ENCODE data around the gene TUBA4B. TPM values are rescaled to one million over a fixed set of nuclear protein-coding genes. Genes with fewer than 3 reads are reported as not detected.

Gene TUBA4B
- total and polyA plus RNA-seq, 2 experiments from 2014 or later = not detected

DNA sequence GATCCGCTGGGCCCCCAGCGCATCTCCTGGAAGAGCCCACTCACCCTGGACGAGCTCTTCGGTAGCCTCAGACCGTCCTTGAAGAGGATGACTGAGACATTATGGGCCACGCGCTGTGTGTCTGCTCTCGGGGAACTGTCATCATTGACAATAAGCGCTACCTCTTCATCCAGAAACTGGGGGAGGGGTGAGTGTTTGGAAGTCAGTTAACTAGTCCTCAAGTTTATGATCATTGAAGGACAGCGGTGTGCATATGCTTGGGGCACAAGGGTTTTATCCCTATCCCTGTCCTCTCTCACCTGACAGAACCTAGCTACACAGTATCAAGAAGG is 7.2 kb upstream of the TUBA4B start:
- Histone ChIP-seq H3K4me1 (ENCODE audit: insufficient read depth) (peaks cover 35% of the 10 kb centered on the region), H3K9me2 (ENCODE audit: insufficient read depth) (no peaks in the 10 kb centered on the region), H3K36me3 (ENCODE audit: low read depth) (no peaks in the 10 kb centered on the region), H3K27ac (peak overlapping the region; percentile 86), H3K79me2 (ENCODE audit: insufficient read depth) (peaks cover 34% of the 10 kb centered on the region), H3K4me3 (peak overlapping the region; percentile 91), H3K9me3 (ENCODE audit: low read depth) (no peaks in the 10 kb centered on the region), H3K27me3 (replicated peaks; ENCODE audit: insufficient read depth) (no peaks in the 10 kb centered on the region), H3F3A (ENCODE audit: insufficient read depth) (peaks cover 37% of the 10 kb centered on the region), H4K20me1 (ENCODE audit: insufficient read depth) (no peaks in the 10 kb centered on the region), H3K4me2 (ENCODE audit: unreplicated experiment) (peak overlapping the region; percentile 94), H2AFZ (peak overlapping the region; percentile 89), H3K9ac (peak overlapping the region; percentile 98)
- WGBS, 2 experiments (ENCODE audit: low coverage in 1 of 2, low lambda C conversion rate in 2 of 2, missing lambda C conversion rate in 2 of 2) = 11 to 15% methylated on average over 10 of the region's 10 CpGs
- in situ Hi-C loops (cut with MboI) = no loop called here
- peak; percentile 49 for DNase-seq
- no peak for TF ChIP-seq EZH2phosphoT487 (IDR thresholded peaks at IDR 0.05; ENCODE audit: insufficient read depth, low read depth)
- TF ChIP-seq EZH2 (IDR thresholded peaks at IDR 0.05; ENCODE audit: insufficient read depth, poor library complexity, severe bottlenecking) = no peak

DNA sequence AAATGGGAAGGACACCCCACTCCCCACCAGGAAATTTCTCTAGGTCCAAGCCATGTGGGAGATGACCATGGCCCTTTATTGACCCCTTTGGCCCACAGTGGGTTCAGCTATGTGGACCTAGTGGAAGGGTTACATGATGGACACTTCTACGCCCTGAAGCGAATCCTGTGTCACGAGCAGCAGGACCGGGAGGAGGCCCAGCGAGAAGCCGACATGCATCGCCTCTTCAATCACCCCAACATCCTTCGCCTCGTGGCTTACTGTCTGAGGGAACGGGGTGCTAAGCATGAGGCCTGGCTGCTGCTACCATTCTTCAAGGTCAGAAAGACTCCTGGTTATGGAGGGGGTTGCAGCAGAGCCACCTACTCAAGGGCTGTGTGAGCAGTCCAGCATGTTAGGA is 6.5 kb upstream of the TUBA4B start:
- Histone ChIP-seq H3K4me2 (ENCODE audit: unreplicated experiment) (peak overlapping the region; percentile 94), H4K20me1 (ENCODE audit: insufficient read depth) (no peaks in the 10 kb centered on the region), H3K9me3 (ENCODE audit: low read depth) (no peaks in the 10 kb centered on the region), H3K27me3 (replicated peaks; ENCODE audit: insufficient read depth) (no peaks in the 10 kb centered on the region), H3F3A (ENCODE audit: insufficient read depth) (peaks cover 38% of the 10 kb centered on the region), H3K79me2 (ENCODE audit: insufficient read depth) (peaks cover 34% of the 10 kb centered on the region), H3K9ac (peak overlapping the region; percentile 98), H3K4me3 (peak overlapping the region; percentile 91), H3K27ac (no peak overlapping the region), H3K36me3 (ENCODE audit: low read depth) (no peaks in the 10 kb centered on the region), H3K4me1 (ENCODE audit: insufficient read depth) (peaks cover 35% of the 10 kb centered on the region), H2AFZ (no peak overlapping the region), H3K9me2 (ENCODE audit: insufficient read depth) (no peaks in the 10 kb centered on the region)
- WGBS, 2 experiments (ENCODE audit: low coverage in 1 of 2, low lambda C conversion rate in 2 of 2, missing lambda C conversion rate in 2 of 2) = 97 to 98% methylated on average over 10 of the region's 10 CpGs
- TF ChIP-seq EZH2 (IDR thresholded peaks at IDR 0.05; ENCODE audit: insufficient read depth, poor library complexity, severe bottlenecking) (no peak), EZH2phosphoT487 (IDR thresholded peaks at IDR 0.05; ENCODE audit: insufficient read depth, low read depth) (no peak)
- no peak for DNase-seq
- in situ Hi-C loops (cut with MboI) = no loop called here

DNA sequence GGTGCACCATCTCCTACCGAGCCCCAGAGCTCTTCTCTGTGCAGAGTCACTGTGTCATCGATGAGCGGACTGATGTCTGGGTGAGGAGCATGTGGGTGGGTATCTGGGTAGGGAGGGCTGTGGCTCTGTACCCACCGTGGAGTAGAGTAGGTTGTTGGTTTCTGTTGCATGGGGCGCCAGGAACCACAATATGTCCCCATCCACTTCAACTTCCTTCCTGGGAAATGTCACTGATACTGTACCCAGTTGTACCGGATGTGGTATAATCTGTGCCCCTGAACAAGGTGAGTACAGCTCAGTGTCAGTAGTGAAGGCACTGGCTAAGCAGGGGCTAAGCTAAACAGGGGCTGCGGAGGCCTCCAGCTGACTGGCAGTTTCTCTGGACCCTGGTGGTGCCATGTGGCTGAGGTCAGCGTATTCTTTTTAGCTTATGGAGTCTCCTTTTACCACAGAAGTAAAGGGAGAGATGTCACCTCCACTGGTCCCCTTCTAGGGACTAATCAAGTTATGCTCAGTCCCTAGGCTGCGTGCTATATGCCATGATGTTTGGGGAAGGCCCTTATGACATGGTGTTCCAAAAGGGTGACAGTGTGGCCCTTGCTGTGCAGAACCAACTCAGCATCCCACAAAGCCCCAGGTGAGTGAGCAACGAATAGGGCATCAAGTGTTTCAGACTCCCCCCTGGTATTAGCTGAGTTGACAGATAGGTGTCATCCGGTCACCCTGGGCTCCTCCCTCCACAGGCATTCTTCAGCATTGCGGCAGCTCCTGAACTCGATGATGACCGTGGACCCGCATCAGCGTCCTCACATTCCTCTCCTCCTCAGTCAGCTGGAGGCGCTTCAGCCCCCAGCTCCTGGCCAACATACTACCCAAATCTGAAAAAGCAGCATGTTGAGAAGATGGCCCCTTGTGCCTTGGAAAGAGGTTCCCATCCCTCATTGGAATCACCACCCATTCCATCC is 5.1 kb upstream of the TUBA4B start:
- H3K27me3 ChIP-seq (replicated peaks; ENCODE audit: insufficient read depth) = no peaks in the 10 kb centered on the region
- H3K4me1 ChIP-seq (ENCODE audit: insufficient read depth) = peaks cover 49% of the 10 kb centered on the region
- peak overlapping the region; percentile 89 for H3K27ac ChIP-seq
- DNase-seq = no peak
- H3K9me3 ChIP-seq (ENCODE audit: low read depth) = no peaks in the 10 kb centered on the region
- H3K9me2 ChIP-seq (ENCODE audit: insufficient read depth) = no peaks in the 10 kb centered on the region
- H3K4me2 ChIP-seq (ENCODE audit: unreplicated experiment) = no peak overlapping the region
- TF ChIP-seq EZH2phosphoT487 (IDR thresholded peaks at IDR 0.05; ENCODE audit: insufficient read depth, low read depth) = no peak
- no peak for TF ChIP-seq EZH2 (IDR thresholded peaks at IDR 0.05; ENCODE audit: insufficient read depth, poor library complexity, severe bottlenecking)
- in situ Hi-C loops (cut with MboI) = no loop called here
- peaks cover 43% of the 10 kb centered on the region for H3F3A ChIP-seq (ENCODE audit: insufficient read depth)
- no peak overlapping the region for H3K9ac ChIP-seq
- H2AFZ ChIP-seq = no peak overlapping the region
- no peak overlapping the region for H3K4me3 ChIP-seq
- WGBS, 2 experiments (ENCODE audit: low coverage in 1 of 2, low lambda C conversion rate in 2 of 2, missing lambda C conversion rate in 2 of 2) = 92 to 96% methylated on average over 17 of the region's 17 CpGs
- peaks cover 34% of the 10 kb centered on the region for H3K79me2 ChIP-seq (ENCODE audit: insufficient read depth)
- no peaks in the 10 kb centered on the region for H4K20me1 ChIP-seq (ENCODE audit: insufficient read depth)
- H3K36me3 ChIP-seq (ENCODE audit: low read depth) = no peaks in the 10 kb centered on the region

DNA sequence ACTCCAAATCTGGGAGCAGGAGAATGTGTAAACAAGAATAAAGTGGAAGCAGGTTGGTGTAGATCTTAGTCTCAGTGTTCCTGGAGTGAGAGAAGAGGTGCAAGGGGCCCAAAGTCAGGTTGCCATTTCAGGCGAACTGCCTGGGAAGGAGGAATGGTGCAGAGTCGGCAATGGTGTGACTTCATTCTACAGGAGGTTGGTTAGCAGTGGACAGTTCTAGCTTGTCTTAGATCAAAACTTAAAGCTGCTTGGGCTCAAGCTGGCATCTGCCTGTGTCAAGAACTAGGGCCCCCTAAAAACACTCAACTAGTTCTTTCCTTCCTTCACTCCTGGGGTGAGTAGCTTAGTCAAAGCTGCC is 4.2 kb upstream of the TUBA4B start:
- H3K27me3 ChIP-seq (replicated peaks; ENCODE audit: insufficient read depth) = no peaks in the 10 kb centered on the region
- no peaks in the 10 kb centered on the region for H4K20me1 ChIP-seq (ENCODE audit: insufficient read depth)
- in situ Hi-C loops (cut with MboI) = no loop called here
- H3F3A ChIP-seq (ENCODE audit: insufficient read depth) = peaks cover 43% of the 10 kb centered on the region
- no peaks in the 10 kb centered on the region for H3K36me3 ChIP-seq (ENCODE audit: low read depth)
- H3K4me1 ChIP-seq (ENCODE audit: insufficient read depth) = peaks cover 56% of the 10 kb centered on the region
- no peak overlapping the region for H2AFZ ChIP-seq
- peak overlapping the region; percentile 28; the same call in 1 of the 2 replicates for H3K4me3 ChIP-seq
- WGBS, 2 experiments (ENCODE audit: low coverage in 1 of 2, low lambda C conversion rate in 2 of 2, missing lambda C conversion rate in 2 of 2) = 68 to 77% methylated on average over 2 of the region's 2 CpGs
- H3K9me3 ChIP-seq (ENCODE audit: low read depth) = no peaks in the 10 kb centered on the region
- no peaks in the 10 kb centered on the region for H3K9me2 ChIP-seq (ENCODE audit: insufficient read depth)
- H3K9ac ChIP-seq = peak overlapping the region; percentile 66
- H3K27ac ChIP-seq = peak overlapping the region; percentile 89
- H3K79me2 ChIP-seq (ENCODE audit: insufficient read depth) = peaks cover 34% of the 10 kb centered on the region
- H3K4me2 ChIP-seq (ENCODE audit: unreplicated experiment) = peak overlapping the region; percentile 80
- peak; percentile 24 for DNase-seq
- TF ChIP-seq EZH2phosphoT487 (IDR thresholded peaks at IDR 0.05; ENCODE audit: insufficient read depth, low read depth) = no peak

Data from GM23248 (cell line).